Neural cell (in vitro differentiated cells): ENCODE results near the gene JAG2. TPM values are rescaled to one million over a fixed set of nuclear protein-coding genes. Genes with fewer than 3 reads are reported as not detected.

Source experiments
- H2AFZ ChIP-seq: fragments of 200-600, 300-800 bp; sonication (generic), shearing (Covaris generic); 2 replicates; pipeline ENCODE4 v1.6.0; 2014; ENCODE audit warnings: low read depth, mild to moderate bottlenecking, antibody characterized with exemption, low read length, moderate library complexity
- H3F3A ChIP-seq: fragments of 200-600 bp; shearing (Covaris generic); 2 replicates; pipeline ENCODE4 v1.6.1; 2016; ENCODE audit warnings: mild to moderate bottlenecking, moderate library complexity, mixed read lengths, antibody characterized with exemption, low read length; ENCODE audit not compliant: insufficient read depth, poor library complexity, severe bottlenecking
- H3K27ac ChIP-seq: fragments of 200-600, 300-800 bp; sonication (generic), shearing (Covaris generic); 2 replicates; pipeline ENCODE4 v1.5.1; 2014; ENCODE audit warnings: mild to moderate bottlenecking, low read length, moderate library complexity
- H3K27me3 ChIP-seq: fragments of 300-800, 200-600 bp; sonication (generic), shearing (Covaris generic); 2 replicates; pipeline ENCODE4 v1.6.0; 2014; ENCODE audit warnings: mild to moderate bottlenecking, low read depth, low read length, moderate library complexity; ENCODE audit not compliant: insufficient read depth
- H3K36me3 ChIP-seq: fragments of 300-800, 200-600 bp; sonication (generic), shearing (Covaris generic); 2 replicates; pipeline ENCODE4 v1.5.1; 2014; ENCODE audit warnings: mild to moderate bottlenecking, antibody characterized with exemption, low read length, moderate library complexity; ENCODE audit not compliant: insufficient read depth
- H3K4me2 ChIP-seq: fragments of 300-800, 200-600 bp; sonication (generic), shearing (Covaris generic); 2 replicates; pipeline ENCODE4 v1.6.0; 2014; ENCODE audit warnings: mild to moderate bottlenecking, low read length
- H3K4me3 ChIP-seq: fragments of 300-800, 200-600 bp; sonication (generic), shearing (Covaris generic); 2 replicates; pipeline ENCODE4 v1.5.1; 2014; ENCODE audit warnings: mild to moderate bottlenecking, low read length, moderate library complexity
- H3K79me2 ChIP-seq: fragments of 200-600 bp; shearing (Covaris generic); replicated peaks from 2 replicates; pipeline ENCODE4 v1.6.0; 2014; ENCODE audit warnings: mild to moderate bottlenecking, low read length, moderate library complexity; ENCODE audit not compliant: insufficient read depth
- H3K9ac ChIP-seq: fragments of 300-800, 200-600 bp; sonication (generic), shearing (Covaris generic); 2 replicates; pipeline ENCODE4 v1.6.1; 2016; ENCODE audit warnings: mild to moderate bottlenecking, low read length, mixed read lengths
- H3K9me2 ChIP-seq: fragments of 200-600 bp; shearing (Covaris generic); 2 replicates; pipeline ENCODE4 v1.6.1; 2016; ENCODE audit warnings: mild to moderate bottlenecking, low read length, mixed read lengths; ENCODE audit not compliant: insufficient read depth
- H3K9me3 ChIP-seq: fragments of 200-600, 300-800 bp; sonication (generic), shearing (Covaris generic); 2 replicates; pipeline ENCODE4 v1.6.1; 2016; ENCODE audit warnings: mild to moderate bottlenecking, mixed run types, low read length, moderate library complexity, mixed read lengths
- H4K20me1 ChIP-seq: fragments of 200-600 bp; shearing (Covaris generic); 2 replicates; pipeline ENCODE4 v1.6.1; 2016; ENCODE audit warnings: mild to moderate bottlenecking, mixed run types; ENCODE audit not compliant: insufficient read depth
- EP300 ChIP-seq: fragments of 450-650 bp; conservative IDR thresholded peaks from 2 replicates; pipeline ENCODE4 v1.6.1; 2014; ENCODE audit warnings: antibody characterized with exemption, mild to moderate bottlenecking, moderate library complexity; ENCODE audit not compliant: poor library complexity, severe bottlenecking
- EZH2 ChIP-seq: fragments of 200-600, 300-800 bp; shearing (Covaris generic), sonication (generic); IDR thresholded peaks from 2 replicates; pipeline ENCODE4 v1.6.1; 2014; ENCODE audit warnings: antibody characterized with exemption, low read length, borderline replicate concordance, mild to moderate bottlenecking; ENCODE audit not compliant: insufficient read depth, poor library complexity, severe bottlenecking
- MXI1 ChIP-seq: fragments of 450-650 bp; conservative IDR thresholded peaks from 2 replicates; pipeline ENCODE4 v1.6.1; 2014; ENCODE audit warnings: antibody characterized with exemption, mild to moderate bottlenecking; ENCODE audit not compliant: poor library complexity, severe bottlenecking
- POLR2AphosphoS5 ChIP-seq: IDR thresholded peaks from 2 replicates; pipeline ENCODE4 v1.6.1; 2012
- RAD21 ChIP-seq: fragments of 450-650 bp; conservative IDR thresholded peaks from 2 replicates; pipeline ENCODE4 v1.6.1; 2014; ENCODE audit warnings: antibody characterized with exemption, mild to moderate bottlenecking, moderate library complexity
- SMC3 ChIP-seq: fragments of 450-650 bp; conservative IDR thresholded peaks from 2 replicates; pipeline ENCODE4 v1.6.1; 2014; ENCODE audit warnings: antibody characterized with exemption, mild to moderate bottlenecking, moderate library complexity; ENCODE audit not compliant: poor library complexity
- TAF1 ChIP-seq: IDR thresholded peaks from 2 replicates; pipeline ENCODE4 v1.6.1; 2012; ENCODE audit warnings: low read depth
- polyA plus RNA-seq: library from polyadenylated mRNA; depleted of rRNA; stranded (reverse); fragments of >200 nt; gene quantifications from 2 replicates; pipeline ENCODE4 v1.2.3, GENCODE V29; 2014
- TF ChIP-seq, protein P1 (sequence below): fragments of 450-650 bp; IDR thresholded peaks from 2 replicates; pipeline ENCODE4 v1.5.1; 2014; ENCODE audit warnings: antibody characterized with exemption, mild to moderate bottlenecking, moderate library complexity; ENCODE audit not compliant: poor library complexity, severe bottlenecking
- TF ChIP-seq, protein P2 (sequence below): IDR thresholded peaks from 2 replicates; pipeline ENCODE4 v1.6.1; 2012; ENCODE audit warnings: borderline replicate concordance

The JAG2 gene
- polyA plus RNA-seq, 1 donor from 2014 or later = 20.3 TPM

GRCh38 chr14:105126981-105127329 lies 41.6 kb downstream of the JAG2 start:
- Histone ChIP-seq H3K36me3 (no peaks in the 10 kb centered on the region), H3K9me2 (no peaks in the 10 kb centered on the region), H3K9me3 (no peaks in the 10 kb centered on the region), H3K27ac (no peak overlapping the region), H2AFZ (no peak overlapping the region), H3K27me3 (no peaks in the 10 kb centered on the region), H3F3A (no peaks in the 10 kb centered on the region), H3K4me3 (no peak overlapping the region), H3K4me2 (no peak overlapping the region), H4K20me1 (no peaks in the 10 kb centered on the region), H3K79me2 (no peaks in the 10 kb centered on the region), H3K9ac (no peak overlapping the region)
- TF ChIP-seq EP300 (no peak), TAF1 (no peak), POLR2AphosphoS5 (no peak), RAD21 (no peak), MXI1 (no peak), EZH2 (no peak), SMC3 (no peak)
- TF ChIP-seq, protein P1, sequence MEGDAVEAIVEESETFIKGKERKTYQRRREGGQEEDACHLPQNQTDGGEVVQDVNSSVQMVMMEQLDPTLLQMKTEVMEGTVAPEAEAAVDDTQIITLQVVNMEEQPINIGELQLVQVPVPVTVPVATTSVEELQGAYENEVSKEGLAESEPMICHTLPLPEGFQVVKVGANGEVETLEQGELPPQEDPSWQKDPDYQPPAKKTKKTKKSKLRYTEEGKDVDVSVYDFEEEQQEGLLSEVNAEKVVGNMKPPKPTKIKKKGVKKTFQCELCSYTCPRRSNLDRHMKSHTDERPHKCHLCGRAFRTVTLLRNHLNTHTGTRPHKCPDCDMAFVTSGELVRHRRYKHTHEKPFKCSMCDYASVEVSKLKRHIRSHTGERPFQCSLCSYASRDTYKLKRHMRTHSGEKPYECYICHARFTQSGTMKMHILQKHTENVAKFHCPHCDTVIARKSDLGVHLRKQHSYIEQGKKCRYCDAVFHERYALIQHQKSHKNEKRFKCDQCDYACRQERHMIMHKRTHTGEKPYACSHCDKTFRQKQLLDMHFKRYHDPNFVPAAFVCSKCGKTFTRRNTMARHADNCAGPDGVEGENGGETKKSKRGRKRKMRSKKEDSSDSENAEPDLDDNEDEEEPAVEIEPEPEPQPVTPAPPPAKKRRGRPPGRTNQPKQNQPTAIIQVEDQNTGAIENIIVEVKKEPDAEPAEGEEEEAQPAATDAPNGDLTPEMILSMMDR = no peak
- TF ChIP-seq, protein P2, sequence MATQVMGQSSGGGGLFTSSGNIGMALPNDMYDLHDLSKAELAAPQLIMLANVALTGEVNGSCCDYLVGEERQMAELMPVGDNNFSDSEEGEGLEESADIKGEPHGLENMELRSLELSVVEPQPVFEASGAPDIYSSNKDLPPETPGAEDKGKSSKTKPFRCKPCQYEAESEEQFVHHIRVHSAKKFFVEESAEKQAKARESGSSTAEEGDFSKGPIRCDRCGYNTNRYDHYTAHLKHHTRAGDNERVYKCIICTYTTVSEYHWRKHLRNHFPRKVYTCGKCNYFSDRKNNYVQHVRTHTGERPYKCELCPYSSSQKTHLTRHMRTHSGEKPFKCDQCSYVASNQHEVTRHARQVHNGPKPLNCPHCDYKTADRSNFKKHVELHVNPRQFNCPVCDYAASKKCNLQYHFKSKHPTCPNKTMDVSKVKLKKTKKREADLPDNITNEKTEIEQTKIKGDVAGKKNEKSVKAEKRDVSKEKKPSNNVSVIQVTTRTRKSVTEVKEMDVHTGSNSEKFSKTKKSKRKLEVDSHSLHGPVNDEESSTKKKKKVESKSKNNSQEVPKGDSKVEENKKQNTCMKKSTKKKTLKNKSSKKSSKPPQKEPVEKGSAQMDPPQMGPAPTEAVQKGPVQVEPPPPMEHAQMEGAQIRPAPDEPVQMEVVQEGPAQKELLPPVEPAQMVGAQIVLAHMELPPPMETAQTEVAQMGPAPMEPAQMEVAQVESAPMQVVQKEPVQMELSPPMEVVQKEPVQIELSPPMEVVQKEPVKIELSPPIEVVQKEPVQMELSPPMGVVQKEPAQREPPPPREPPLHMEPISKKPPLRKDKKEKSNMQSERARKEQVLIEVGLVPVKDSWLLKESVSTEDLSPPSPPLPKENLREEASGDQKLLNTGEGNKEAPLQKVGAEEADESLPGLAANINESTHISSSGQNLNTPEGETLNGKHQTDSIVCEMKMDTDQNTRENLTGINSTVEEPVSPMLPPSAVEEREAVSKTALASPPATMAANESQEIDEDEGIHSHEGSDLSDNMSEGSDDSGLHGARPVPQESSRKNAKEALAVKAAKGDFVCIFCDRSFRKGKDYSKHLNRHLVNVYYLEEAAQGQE = no peak

DNA sequence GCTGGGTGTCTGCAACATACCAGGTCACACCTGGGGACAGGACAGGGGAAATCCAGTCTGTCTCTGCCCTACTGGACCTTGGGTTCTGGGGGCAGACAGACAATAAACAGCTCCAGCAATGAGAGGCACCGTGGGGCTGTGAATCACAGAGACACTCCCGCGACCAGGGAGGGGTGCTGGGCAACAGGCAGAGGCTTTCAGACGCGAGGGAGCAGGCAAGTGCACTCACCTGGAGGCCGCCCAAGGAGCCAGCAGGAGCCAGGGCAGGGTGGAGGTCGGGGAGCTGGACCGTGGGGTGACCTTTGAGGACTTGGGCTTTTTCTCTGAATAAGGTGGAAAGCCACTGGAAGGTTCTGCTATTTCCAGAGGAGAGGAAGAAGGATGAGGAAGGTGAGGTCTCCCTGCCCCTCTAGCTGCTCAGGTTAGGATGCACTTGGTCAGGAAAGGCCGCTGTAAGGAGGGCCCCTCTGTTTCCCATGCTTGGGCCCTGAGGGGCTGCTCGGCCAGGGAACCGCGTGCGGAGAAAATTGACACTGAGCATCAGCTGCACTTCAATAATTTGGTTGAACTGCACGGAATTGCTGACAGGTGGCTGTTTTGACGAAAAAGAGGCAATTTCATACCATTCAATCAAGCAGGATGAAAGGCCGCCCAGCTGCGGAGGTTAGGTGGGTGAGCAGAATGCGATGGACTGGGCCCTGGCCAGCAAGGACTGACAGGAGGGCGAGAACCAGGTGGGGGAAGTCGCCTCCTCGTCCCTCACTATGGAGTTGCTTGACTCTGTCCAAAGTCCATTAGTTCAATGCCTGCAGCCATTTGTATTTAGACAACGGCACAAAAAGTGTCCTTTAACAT lies 42.2 kb downstream of the JAG2 start:
- no peak overlapping the region for H2AFZ ChIP-seq
- no peak overlapping the region for H3K9ac ChIP-seq
- TF ChIP-seq EZH2 (no peak), SMC3 (no peak), EP300 (no peak), MXI1 (no peak), RAD21 (no peak), TAF1 (no peak), POLR2AphosphoS5 (no peak)
- TF ChIP-seq, protein P2 = no peak
- TF ChIP-seq, protein P1 = no peak
- no peaks in the 10 kb centered on the region for H3K36me3 ChIP-seq
- H3K27me3 ChIP-seq = no peaks in the 10 kb centered on the region
- H3K4me2 ChIP-seq = no peak overlapping the region
- H3K4me3 ChIP-seq = no peak overlapping the region
- H3K79me2 ChIP-seq = no peaks in the 10 kb centered on the region
- no peaks in the 10 kb centered on the region for H3K9me2 ChIP-seq
- H3K9me3 ChIP-seq = no peaks in the 10 kb centered on the region
- H3K27ac ChIP-seq = no peak overlapping the region
- H3F3A ChIP-seq = no peaks in the 10 kb centered on the region
- no peaks in the 10 kb centered on the region for H4K20me1 ChIP-seq
